Loucy (cell line): ENCODE data around the gene RHOC.

ENCODE experiments used
- CTCF ChIP-seq: fragments of 200-600 bp; sonication (generic); conservative IDR thresholded peaks from 2 replicates; pipeline ENCODE4 v1.5.1; 2014; ENCODE audit warnings: mild to moderate bottlenecking, antibody characterized with exemption, low read length
- EZH2phosphoT487 ChIP-seq: fragments of 200-600 bp; IDR thresholded peaks from 2 replicates; pipeline ENCODE4 v1.6.1; 2018; ENCODE audit warnings: antibody characterized with exemption, mild to moderate bottlenecking, moderate library complexity, borderline replicate concordance

GRCh38 chr1:112708002-112708448 lies 1.1 kb upstream of the RHOC start:
- TF ChIP-seq CTCF (no peak), EZH2phosphoT487 (no peak)
